Measurements from ENCODE around the gene ZNF675.

DNA sequence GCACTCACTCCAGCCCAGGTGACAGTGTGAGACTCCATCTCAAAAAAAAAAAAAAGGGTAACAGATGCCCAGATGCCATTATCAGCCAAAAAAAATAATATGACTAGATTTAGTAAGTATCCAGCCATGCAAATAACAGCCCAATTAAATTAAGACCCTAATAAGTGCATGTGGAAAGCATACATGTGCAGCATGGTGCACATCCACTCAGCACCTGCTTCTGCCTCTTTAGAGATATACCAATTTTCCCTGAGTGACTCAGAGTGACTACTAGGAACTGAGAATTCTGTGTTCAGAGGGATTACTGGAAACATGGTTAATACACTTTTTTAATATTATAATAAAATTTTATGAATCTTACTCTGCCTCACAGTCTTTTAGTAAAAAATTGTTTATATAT lies 29.8 kb upstream of the ZNF675 start:
- TF ChIP-seq, protein P1, sequence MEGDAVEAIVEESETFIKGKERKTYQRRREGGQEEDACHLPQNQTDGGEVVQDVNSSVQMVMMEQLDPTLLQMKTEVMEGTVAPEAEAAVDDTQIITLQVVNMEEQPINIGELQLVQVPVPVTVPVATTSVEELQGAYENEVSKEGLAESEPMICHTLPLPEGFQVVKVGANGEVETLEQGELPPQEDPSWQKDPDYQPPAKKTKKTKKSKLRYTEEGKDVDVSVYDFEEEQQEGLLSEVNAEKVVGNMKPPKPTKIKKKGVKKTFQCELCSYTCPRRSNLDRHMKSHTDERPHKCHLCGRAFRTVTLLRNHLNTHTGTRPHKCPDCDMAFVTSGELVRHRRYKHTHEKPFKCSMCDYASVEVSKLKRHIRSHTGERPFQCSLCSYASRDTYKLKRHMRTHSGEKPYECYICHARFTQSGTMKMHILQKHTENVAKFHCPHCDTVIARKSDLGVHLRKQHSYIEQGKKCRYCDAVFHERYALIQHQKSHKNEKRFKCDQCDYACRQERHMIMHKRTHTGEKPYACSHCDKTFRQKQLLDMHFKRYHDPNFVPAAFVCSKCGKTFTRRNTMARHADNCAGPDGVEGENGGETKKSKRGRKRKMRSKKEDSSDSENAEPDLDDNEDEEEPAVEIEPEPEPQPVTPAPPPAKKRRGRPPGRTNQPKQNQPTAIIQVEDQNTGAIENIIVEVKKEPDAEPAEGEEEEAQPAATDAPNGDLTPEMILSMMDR (conservative IDR thresholded peaks at IDR 0.05; ENCODE audit: low read depth, low read length), result no peak
- no peak for TF ChIP-seq EZH2 (IDR thresholded peaks at IDR 0.05; ENCODE audit: borderline replicate concordance, low read depth, low read length, poor library complexity, severe bottlenecking)

Measured in A673 (cell line).